ENCODE results near the gene CGB1. TPM values are rescaled to one million over a fixed set of nuclear protein-coding genes. Genes with fewer than 3 reads are reported as not detected.
"Not testable (repeated sequence)": the region's sequence is repeated elsewhere in the genome, so short reads cannot be mapped to it uniquely, and the experiment has no call there.

The CGB1 gene
- total RNA-seq (2022) (not detected in 2 replicates), Bru-seq, nascent RNA (not detected), BruChase-seq, experiment 1, labeled RNA remaining after a 6-hour chase (not detected), BruChase-seq, experiment 2, labeled RNA remaining after a 2-hour chase (not detected)
- long read RNA-seq: 0 reads

DNA sequence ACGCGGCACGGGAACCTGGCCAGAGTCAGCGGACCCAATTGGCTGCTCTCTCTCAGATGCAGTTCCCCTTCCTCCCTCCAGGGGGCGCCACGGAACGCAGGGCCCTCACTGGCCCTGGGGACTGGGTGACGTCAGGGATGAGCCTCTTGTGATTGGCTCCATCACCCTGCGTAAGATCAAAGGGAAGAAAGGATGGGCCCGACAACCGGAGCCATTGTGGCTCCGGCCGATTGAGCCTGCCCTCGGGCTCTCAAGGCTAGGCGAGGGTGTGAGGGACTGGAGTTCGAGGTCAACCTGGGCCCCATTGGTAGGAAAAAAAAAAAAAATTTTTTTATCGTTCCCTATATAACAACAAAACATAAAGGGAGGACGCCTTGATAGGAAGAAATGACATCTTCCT, at the start of gene CGB1:
CGB1 (minus strand) TSS at position 81 of the 400 bp plus-strand sequence. CDS start 184 bp downstream, outside the sequence.
- H3K27me3 Mint-ChIP-seq (ENCODE audit: insufficient read depth, unreplicated experiment); BruUV-seq (replicated peaks); DNase-seq (ENCODE audit: unreplicated experiment); H3K27ac Mint-ChIP-seq (ENCODE audit: low read depth, unreplicated experiment); intact Hi-C loops (cut with micrococcal nuclease); H3K36me3 Mint-ChIP-seq (ENCODE audit: insufficient read depth, unreplicated experiment); H3K4me3 Mint-ChIP-seq (ENCODE audit: unreplicated experiment); CTCF ChIA-PET; H3K9me3 Mint-ChIP-seq (ENCODE audit: unreplicated experiment); POLR2A ChIA-PET; H3K4me1 Mint-ChIP-seq (ENCODE audit: insufficient read depth, unreplicated experiment): not testable (repeated sequence)
- TF ChIP-seq, protein P1, sequence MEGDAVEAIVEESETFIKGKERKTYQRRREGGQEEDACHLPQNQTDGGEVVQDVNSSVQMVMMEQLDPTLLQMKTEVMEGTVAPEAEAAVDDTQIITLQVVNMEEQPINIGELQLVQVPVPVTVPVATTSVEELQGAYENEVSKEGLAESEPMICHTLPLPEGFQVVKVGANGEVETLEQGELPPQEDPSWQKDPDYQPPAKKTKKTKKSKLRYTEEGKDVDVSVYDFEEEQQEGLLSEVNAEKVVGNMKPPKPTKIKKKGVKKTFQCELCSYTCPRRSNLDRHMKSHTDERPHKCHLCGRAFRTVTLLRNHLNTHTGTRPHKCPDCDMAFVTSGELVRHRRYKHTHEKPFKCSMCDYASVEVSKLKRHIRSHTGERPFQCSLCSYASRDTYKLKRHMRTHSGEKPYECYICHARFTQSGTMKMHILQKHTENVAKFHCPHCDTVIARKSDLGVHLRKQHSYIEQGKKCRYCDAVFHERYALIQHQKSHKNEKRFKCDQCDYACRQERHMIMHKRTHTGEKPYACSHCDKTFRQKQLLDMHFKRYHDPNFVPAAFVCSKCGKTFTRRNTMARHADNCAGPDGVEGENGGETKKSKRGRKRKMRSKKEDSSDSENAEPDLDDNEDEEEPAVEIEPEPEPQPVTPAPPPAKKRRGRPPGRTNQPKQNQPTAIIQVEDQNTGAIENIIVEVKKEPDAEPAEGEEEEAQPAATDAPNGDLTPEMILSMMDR (IDR thresholded peaks at IDR 0.05; ENCODE audit: unreplicated experiment): peak; percentile 54

DNA sequence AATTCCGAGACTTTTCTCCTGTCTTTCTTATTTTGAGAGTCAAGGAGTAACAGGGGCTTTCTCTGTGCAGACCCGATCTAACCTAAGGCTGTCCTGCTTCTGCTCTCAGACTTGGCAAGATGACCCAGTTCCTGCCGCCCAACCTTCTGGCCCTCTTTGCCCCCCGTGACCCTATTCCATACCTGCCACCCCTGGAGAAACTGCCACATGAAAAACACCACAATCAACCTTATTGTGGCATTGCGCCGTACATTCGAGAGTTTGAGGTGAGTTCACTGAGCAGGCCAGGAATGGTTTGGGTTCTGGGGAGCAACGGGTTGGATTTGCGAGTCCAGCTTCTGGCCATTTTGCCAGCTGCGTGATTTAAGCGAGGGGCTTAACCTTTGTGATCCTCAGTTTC, 49.6 kb upstream of the CGB1 start:
- Mint-ChIP-seq H3K9me3 (ENCODE audit: unreplicated experiment) (no peaks in the 10 kb centered on the region), H3K4me3 (ENCODE audit: unreplicated experiment) (peak overlapping the region; percentile 97), H3K36me3 (ENCODE audit: insufficient read depth, unreplicated experiment) (peaks cover 43% of the 10 kb centered on the region), H3K27ac (ENCODE audit: low read depth, unreplicated experiment) (peak overlapping the region; percentile 95), H3K27me3 (ENCODE audit: insufficient read depth, unreplicated experiment) (no peaks in the 10 kb centered on the region), H3K4me1 (ENCODE audit: insufficient read depth, unreplicated experiment) (peaks cover 17% of the 10 kb centered on the region)
- no peak for DNase-seq (ENCODE audit: unreplicated experiment)
- ChIA-PET CTCF (interaction anchor here (0.6 to 3.9 kb wide), 9 partner anchors 12 to 870 kb away, joined by 3 to 28 read pairs (median 3); no protein-coding TSS in a partner anchor), POLR2A (interaction anchor here (0.6 to 2.4 kb wide), 9 partner anchors 12 to 494 kb away, joined by 3 to 8 read pairs (median 4); partner anchors contain the start of genes GYS1, LIN7B and NOSIP)
- TF ChIP-seq, protein P1 (IDR thresholded peaks at IDR 0.05; ENCODE audit: unreplicated experiment): no peak
- intact Hi-C loops (cut with micrococcal nuclease): no loop called here
- BruUV-seq (replicated peaks): no TSS peak

GRCh38 chr19:49085868-49086232, 49.2 kb upstream of the CGB1 start:
- H3K9me3 Mint-ChIP-seq (ENCODE audit: unreplicated experiment): no peaks in the 10 kb centered on the region
- BruUV-seq (replicated peaks): no TSS peak
- H3K4me3 Mint-ChIP-seq (ENCODE audit: unreplicated experiment): peak overlapping the region; percentile 97
- no peaks in the 10 kb centered on the region for H3K27me3 Mint-ChIP-seq (ENCODE audit: insufficient read depth, unreplicated experiment)
- no peak for DNase-seq (ENCODE audit: unreplicated experiment)
- TF ChIP-seq, protein P1 (IDR thresholded peaks at IDR 0.05; ENCODE audit: unreplicated experiment): no peak
- peak overlapping the region; percentile 95 for H3K27ac Mint-ChIP-seq (ENCODE audit: low read depth, unreplicated experiment)
- POLR2A ChIA-PET: interaction anchor here (0.6 to 2.4 kb wide), 7 partner anchors 12 to 113 kb away, joined by 3 to 8 read pairs (median 5); partner anchors contain the start of genes GYS1 and LIN7B
- peaks cover 17% of the 10 kb centered on the region for H3K4me1 Mint-ChIP-seq (ENCODE audit: insufficient read depth, unreplicated experiment)
- CTCF ChIA-PET: interaction anchor here (0.6 to 3.9 kb wide), 6 partner anchors 13 to 581 kb away, joined by 3 to 28 read pairs (median 4); no protein-coding TSS in a partner anchor
- H3K36me3 Mint-ChIP-seq (ENCODE audit: insufficient read depth, unreplicated experiment): peaks cover 39% of the 10 kb centered on the region
- intact Hi-C loops (cut with micrococcal nuclease): no loop called here

- TF ChIP-seq, protein P1 (IDR thresholded peaks at IDR 0.05; ENCODE audit: unreplicated experiment): no peak
- POLR2A ChIA-PET: interaction anchor here (1.5 to 2.4 kb wide), 3 partner anchors 13 to 30 kb away, joined by 3 to 8 read pairs (median 8); partner anchors contain the start of gene LIN7B
- peak within 1 kb of the TSS; percentile 97 for H3K4me3 Mint-ChIP-seq (ENCODE audit: unreplicated experiment)
- CTCF ChIA-PET: interaction anchor here (1.6 to 3.9 kb wide), 3 partner anchors 13 to 112 kb away, joined by 3 to 28 read pairs (median 3); no protein-coding TSS in a partner anchor
- peak within 1 kb of the TSS; percentile 95 for H3K27ac Mint-ChIP-seq (ENCODE audit: low read depth, unreplicated experiment)
- DNase-seq (ENCODE audit: unreplicated experiment): peak; percentile 99
- intact Hi-C loops (cut with micrococcal nuclease): no loop called here
- H3K36me3 Mint-ChIP-seq (ENCODE audit: insufficient read depth, unreplicated experiment): peaks cover 32% of the 10 kb centered on the region
- H3K9me3 Mint-ChIP-seq (ENCODE audit: unreplicated experiment): no peaks in the 10 kb centered on the region
- no TSS peak for BruUV-seq (replicated peaks)
- no peaks in the 10 kb centered on the region for H3K27me3 Mint-ChIP-seq (ENCODE audit: insufficient read depth, unreplicated experiment)
- peaks cover 17% of the 10 kb centered on the region for H3K4me1 Mint-ChIP-seq (ENCODE audit: insufficient read depth, unreplicated experiment)
Measured at GRCh38 chr19:49085020-49085867, 48.5 kb upstream of the CGB1 start, which contains the start of gene SNRNP70. Gene SNRNP70, plus strand, starts transcription at chr19:49085451. Its CDS starts 964 bp downstream, at chr19:49086415.

All from MCF 10A (cell line).